Endothelial cell of umbilical vein (primary cell): ENCODE results near the gene PLXDC2.

ENCODE experiments used
- CTCF ChIP-seq, 2 donors: IDR thresholded peaks; 1 replicate in 1 of 2; 2 replicates in 1 of 2; pipeline ENCODE4 v1.5.1; 2011; ENCODE audit warnings: low read length in 2 of 2, mild to moderate bottlenecking in 2 of 2, moderate library complexity in 2 of 2, control low read depth in 1 of 2, inconsistent platforms in 1 of 2, low read depth in 1 of 2; ENCODE audit not compliant: insufficient read depth in 1 of 2; ENCODE audit errors: extremely low read depth in 1 of 2
- EZH2 ChIP-seq: IDR thresholded peaks from 2 replicates; pipeline ENCODE4 v1.6.1; 2012; ENCODE audit warnings: borderline replicate concordance, low read depth, mild to moderate bottlenecking, moderate library complexity, low read length, inconsistent platforms; ENCODE audit not compliant: severe bottlenecking
- GATA2 ChIP-seq: IDR thresholded peaks from 2 replicates; pipeline ENCODE4 v1.7.0; 2011; ENCODE audit warnings: low read depth, mild to moderate bottlenecking, moderate library complexity, mixed read lengths, low read length; ENCODE audit not compliant: insufficient read length, insufficient read depth
- JUN ChIP-seq: IDR thresholded peaks from 2 replicates; pipeline ENCODE4 v1.6.1; 2011; ENCODE audit warnings: borderline replicate concordance, low read depth; ENCODE audit not compliant: insufficient read length, insufficient read depth
- MAX ChIP-seq: IDR thresholded peaks from 2 replicates; pipeline ENCODE4 v1.6.1; 2011; ENCODE audit not compliant: insufficient read depth, insufficient read length
- POLR2A ChIP-seq: IDR thresholded peaks from 2 replicates; pipeline ENCODE4 v1.6.1; 2012; ENCODE audit warnings: low read depth, mild to moderate bottlenecking, control low read depth, low read length
- POLR2AphosphoS5 ChIP-seq: IDR thresholded peaks from 2 replicates; pipeline ENCODE4 v1.6.1; 2012; ENCODE audit warnings: low read depth, mild to moderate bottlenecking, control low read depth, low read length, moderate library complexity; ENCODE audit not compliant: insufficient read depth

GRCh38 chr10:19986591-19986990 is 170.4 kb downstream of the PLXDC2 start:
- TF ChIP-seq POLR2A (no peak), CTCF (IDR thresholded peaks at IDR 0.05; ENCODE audit: extremely low read depth in 1 of 2, insufficient read depth in 1 of 2, low read depth in 1 of 2, low read length in 2 of 2) (no peak), POLR2AphosphoS5 (no peak), MAX (no peak), GATA2 (no peak), EZH2 (no peak), JUN (no peak)
